HG03045 (cell line): Measurements from ENCODE around the gene TFR2.

Source experiments
- ATAC-seq: cut with Tn5 transposase; IDR thresholded peaks from one replicate; pipeline ENCODE4 v1.9.1; 2021; ENCODE audit warnings: mild to moderate bottlenecking, moderate library complexity; ENCODE audit not compliant: unreplicated experiment

The TFR2 gene

GRCh38 chr7:100573691-100574361 is 67.5 kb downstream of the TFR2 start, which contains the start of gene SAP25:
Gene SAP25 (minus strand): TSS chr7:100573900. CDS start chr7:100573742, 158 bp downstream.
- ATAC-seq: no peak

- ATAC-seq: no peak
These were observed 68.2 kb downstream of the TFR2 start for GRCh38 chr7:100572949-100573675.

DNA sequence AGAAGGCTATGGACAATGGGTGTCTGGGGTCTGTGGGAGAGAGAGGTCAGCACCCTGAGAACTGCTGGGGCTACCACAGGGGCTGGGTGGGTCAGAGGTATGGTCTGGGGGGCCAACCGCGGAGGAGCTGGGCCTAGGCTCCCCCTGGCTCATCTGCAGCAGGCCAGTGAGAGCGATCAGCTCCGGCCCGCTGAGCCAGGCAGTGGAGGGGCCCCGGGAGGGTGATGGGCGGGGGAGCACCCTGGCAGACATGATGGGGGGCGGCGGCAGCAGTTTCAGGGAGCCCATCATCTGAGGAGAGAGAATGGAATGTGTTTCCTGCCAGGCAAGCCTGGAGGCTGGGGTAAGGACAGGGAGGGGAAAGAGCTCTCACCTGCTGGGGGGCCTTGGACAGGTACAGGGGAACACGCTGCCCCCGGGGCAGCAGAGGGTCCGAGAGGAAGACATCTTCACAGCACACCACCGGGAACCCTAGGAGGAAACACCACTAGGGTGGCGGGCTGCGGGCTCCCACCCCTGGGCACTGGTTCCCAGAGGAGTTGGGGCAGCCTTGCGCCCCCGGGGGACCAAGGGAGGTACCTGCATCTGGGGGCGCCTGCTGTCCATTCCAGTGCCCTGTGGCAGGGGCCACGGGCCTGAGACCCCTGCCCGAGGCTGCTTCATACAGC is 68.9 kb downstream of the TFR2 start:
- ATAC-seq: no peak

GRCh38 chr7:100571829-100572116 is 69.6 kb downstream of the TFR2 start:
- no peak for ATAC-seq

DNA sequence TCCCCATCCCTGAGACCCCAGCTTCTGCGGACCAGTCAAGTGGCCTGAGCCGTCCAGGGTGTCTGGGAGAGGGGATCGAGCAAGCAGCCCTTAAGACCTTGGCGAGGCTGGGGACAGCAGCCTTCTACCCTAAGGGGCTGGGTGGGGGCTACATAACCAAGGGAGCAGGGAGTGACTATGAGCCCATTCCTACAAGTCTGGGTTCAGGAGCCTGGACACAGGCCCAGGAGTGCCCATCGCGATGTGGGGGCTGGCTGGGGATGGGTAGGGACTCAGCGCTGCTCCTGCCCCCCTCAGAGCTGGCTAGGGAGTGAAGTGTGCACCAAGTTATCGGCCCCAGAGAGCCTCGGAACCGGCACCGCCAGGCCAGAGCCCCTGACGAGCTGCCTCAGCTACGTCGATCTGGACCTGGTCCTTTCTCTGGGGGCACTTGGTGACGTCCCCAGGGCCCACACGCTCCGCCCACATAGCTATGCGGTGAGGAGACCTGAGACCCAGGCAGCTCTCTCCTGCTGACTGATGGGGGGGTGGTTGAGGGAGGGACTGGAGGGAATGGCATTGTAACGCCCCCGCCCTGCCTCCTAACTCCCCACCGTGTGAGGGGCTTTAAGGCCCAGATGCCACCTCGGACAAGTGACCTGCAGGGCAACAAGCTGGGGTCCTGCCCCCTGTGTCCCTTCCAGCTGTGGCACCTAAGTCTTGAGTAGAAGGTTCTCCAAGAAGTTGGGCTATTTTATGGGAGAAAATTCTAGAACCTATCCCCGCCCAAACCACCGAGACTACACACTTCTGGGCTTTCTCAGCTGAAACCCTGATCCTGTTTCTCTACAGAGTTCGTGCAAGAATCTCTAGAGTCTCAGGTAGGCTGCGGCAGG is 70.2 kb downstream of the TFR2 start:
- ATAC-seq: no peak
